ENCODE measurements around the gene UBXN11. TPM values are rescaled to one million over a fixed set of nuclear protein-coding genes. Genes with fewer than 3 reads are reported as not detected.

UBXN11 gene
- total and polyA plus RNA-seq, 2 of the 13 experiments (the other 11 are each of a cell fraction or from before 2014, with no cell fraction given), result 9.3 to 10.4 TPM

GRCh38 chr1:26279456-26280332 is 26.7 kb downstream of the UBXN11 start, which contains the start of gene SH3BGRL3 (continued):
- TF ChIP-seq ZNF879 (CRISPR knock-in tag; IDR thresholded peaks at IDR 0.05), result peak; percentile 91
- TF ChIP-seq ZNF549 (CRISPR knock-in tag; IDR thresholded peaks at IDR 0.05), result no peak
- TF ChIP-seq ARID5B (CRISPR knock-in tag; IDR thresholded peaks at IDR 0.05), result 0 out of 2 replicates have a peak, but pooled peaks have one; percentile 23
- TF ChIP-seq ZFP41 (CRISPR knock-in tag; IDR thresholded peaks at IDR 0.05; ENCODE audit: borderline replicate concordance), result peak; percentile 85; the same call in 1 of the 2 replicates
- no peak for TF ChIP-seq HIC2 (CRISPR knock-in tag; IDR thresholded peaks at IDR 0.05; ENCODE audit: low read depth)
- TF ChIP-seq RXRB (CRISPR knock-in tag; IDR thresholded peaks at IDR 0.05; ENCODE audit: borderline replicate concordance), result peak; percentile 22; the same call in 1 of the 2 replicates
- TF ChIP-seq FOXA1 (IDR thresholded peaks at IDR 0.05), result no peak
- peak; percentile 10; the same call in 1 of the 2 replicates for TF ChIP-seq FOXA1 (CRISPR knock-in tag; IDR thresholded peaks at IDR 0.05)
- TF ChIP-seq MBD4 (IDR thresholded peaks at IDR 0.05; ENCODE audit: borderline replicate concordance, low read length), result no peak
- peak; percentile 14 for TF ChIP-seq YY1 (IDR thresholded peaks at IDR 0.05; ENCODE audit: insufficient read depth, insufficient replicate concordance, low read depth, low read length)
- peak; percentile 42; the same call in 1 of the 2 replicates for TF ChIP-seq ZNF547 (CRISPR knock-in tag; IDR thresholded peaks at IDR 0.05)
- 0 out of 2 replicates have a peak, but pooled peaks have one; percentile 65 for TF ChIP-seq ZNF136 (CRISPR knock-in tag; IDR thresholded peaks at IDR 0.05; ENCODE audit: low read depth)
- peak; percentile 70; the same call in 1 of the 2 replicates for TF ChIP-seq ZSCAN31 (CRISPR knock-in tag; IDR thresholded peaks at IDR 0.05; ENCODE audit: low read depth)
- TF ChIP-seq ZBTB34 (CRISPR knock-in tag; IDR thresholded peaks at IDR 0.05), result peak; percentile 19; the same call in 1 of the 2 replicates
- TF ChIP-seq CTCF (CRISPR knock-in tag; IDR thresholded peaks at IDR 0.05), result peak; percentile 66
- no peak for TF ChIP-seq U2AF1 (optimal IDR thresholded peaks at IDR 0.05; ENCODE audit: low read depth, low read length)
- peak; percentile 64; the same call in 1 of the 2 replicates for TF ChIP-seq ZNF430 (CRISPR knock-in tag; IDR thresholded peaks at IDR 0.05)
- peak; percentile 35; the same call in 1 of the 2 replicates for TF ChIP-seq ZNF747 (CRISPR knock-in tag; IDR thresholded peaks at IDR 0.05; ENCODE audit: borderline replicate concordance)
- peak; percentile 73 for TF ChIP-seq KAT8 (CRISPR knock-in tag; IDR thresholded peaks at IDR 0.05)
